Measurements from ENCODE around the gene CNPPD1.

CNPPD1 gene

DNA sequence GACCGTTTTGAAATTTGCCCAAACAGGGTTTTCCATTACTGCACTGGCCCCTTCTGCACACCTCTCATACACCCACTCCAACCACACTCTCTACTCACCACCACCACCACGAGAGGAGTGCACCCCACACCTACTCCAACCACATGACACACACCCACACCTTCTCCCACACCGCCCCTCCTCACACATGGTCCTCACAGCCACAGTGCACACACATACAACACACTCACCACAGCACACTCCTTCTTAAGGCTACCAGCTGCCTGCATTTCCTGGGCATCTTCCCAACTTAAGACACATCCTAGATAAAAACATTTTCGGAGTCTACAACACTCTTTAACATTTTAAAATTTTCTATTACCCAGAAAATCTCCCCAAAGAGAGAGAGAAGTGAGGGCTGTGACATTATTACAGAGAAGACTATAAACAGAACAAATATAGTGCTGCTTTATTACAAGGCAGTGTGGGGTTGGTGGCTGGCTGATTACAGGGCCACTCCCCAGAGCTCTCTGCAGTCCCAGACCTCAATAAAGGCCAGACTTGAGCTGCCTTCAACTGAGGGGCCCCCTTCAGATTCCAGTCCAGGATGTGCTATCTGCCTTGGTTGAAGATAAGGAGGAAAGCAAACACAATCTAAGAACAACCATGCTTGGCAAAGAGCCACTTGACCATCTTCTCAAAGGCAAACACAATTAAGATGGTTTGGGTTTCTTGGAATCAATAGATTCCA is 52.2 kb downstream of the CNPPD1 start:
- TF ChIP-seq, protein P1, sequence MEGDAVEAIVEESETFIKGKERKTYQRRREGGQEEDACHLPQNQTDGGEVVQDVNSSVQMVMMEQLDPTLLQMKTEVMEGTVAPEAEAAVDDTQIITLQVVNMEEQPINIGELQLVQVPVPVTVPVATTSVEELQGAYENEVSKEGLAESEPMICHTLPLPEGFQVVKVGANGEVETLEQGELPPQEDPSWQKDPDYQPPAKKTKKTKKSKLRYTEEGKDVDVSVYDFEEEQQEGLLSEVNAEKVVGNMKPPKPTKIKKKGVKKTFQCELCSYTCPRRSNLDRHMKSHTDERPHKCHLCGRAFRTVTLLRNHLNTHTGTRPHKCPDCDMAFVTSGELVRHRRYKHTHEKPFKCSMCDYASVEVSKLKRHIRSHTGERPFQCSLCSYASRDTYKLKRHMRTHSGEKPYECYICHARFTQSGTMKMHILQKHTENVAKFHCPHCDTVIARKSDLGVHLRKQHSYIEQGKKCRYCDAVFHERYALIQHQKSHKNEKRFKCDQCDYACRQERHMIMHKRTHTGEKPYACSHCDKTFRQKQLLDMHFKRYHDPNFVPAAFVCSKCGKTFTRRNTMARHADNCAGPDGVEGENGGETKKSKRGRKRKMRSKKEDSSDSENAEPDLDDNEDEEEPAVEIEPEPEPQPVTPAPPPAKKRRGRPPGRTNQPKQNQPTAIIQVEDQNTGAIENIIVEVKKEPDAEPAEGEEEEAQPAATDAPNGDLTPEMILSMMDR (IDR thresholded peaks at IDR 0.05; ENCODE audit: insufficient read depth, low read depth, low read length, missing control alignments) = no peak
- DNase-seq (ENCODE audit: low read depth) = no peak
- no peak overlapping the region for H3K4me3 ChIP-seq (ENCODE audit: low read length)

DNA sequence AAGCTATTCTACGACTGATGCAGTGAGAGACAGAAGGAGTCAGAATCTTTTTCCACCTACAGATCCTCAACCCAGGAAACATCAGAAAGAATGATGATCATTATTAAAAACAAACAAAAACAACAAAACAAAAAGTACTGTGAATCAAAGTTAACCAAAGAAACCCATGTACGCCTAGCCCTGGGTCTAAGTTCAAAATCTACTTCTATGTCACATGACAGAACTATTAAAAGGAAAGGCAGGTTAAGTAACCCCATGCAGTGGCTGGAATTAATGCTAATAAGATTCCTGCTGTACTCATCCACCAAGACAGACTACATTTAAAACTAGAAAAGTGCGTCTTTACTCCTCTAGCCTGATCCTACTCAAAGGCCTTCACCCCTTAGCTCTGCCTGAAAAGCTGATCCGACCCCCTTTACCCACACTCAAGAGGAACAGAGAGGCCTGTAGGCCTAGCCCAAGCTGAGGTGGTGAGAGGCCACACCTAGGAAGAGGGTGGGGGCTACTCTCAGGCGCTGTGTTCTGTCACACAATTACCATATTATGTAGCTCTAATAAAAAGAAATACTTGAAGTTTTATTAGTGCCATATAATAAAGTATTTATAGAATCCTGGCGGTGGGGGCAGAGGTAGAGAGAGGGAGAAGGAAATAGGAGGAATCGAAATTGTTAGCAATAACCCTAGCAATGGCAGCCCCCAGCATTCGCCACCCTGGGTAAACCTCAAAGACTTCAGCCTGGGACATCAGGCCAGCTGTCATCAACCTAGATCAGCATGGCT is 53.2 kb downstream of the CNPPD1 start:
- no peak for DNase-seq (ENCODE audit: low read depth)
- no peak overlapping the region for H3K4me3 ChIP-seq (ENCODE audit: low read length)
- TF ChIP-seq, protein P1 (IDR thresholded peaks at IDR 0.05; ENCODE audit: insufficient read depth, low read depth, low read length, missing control alignments) = no peak

DNA sequence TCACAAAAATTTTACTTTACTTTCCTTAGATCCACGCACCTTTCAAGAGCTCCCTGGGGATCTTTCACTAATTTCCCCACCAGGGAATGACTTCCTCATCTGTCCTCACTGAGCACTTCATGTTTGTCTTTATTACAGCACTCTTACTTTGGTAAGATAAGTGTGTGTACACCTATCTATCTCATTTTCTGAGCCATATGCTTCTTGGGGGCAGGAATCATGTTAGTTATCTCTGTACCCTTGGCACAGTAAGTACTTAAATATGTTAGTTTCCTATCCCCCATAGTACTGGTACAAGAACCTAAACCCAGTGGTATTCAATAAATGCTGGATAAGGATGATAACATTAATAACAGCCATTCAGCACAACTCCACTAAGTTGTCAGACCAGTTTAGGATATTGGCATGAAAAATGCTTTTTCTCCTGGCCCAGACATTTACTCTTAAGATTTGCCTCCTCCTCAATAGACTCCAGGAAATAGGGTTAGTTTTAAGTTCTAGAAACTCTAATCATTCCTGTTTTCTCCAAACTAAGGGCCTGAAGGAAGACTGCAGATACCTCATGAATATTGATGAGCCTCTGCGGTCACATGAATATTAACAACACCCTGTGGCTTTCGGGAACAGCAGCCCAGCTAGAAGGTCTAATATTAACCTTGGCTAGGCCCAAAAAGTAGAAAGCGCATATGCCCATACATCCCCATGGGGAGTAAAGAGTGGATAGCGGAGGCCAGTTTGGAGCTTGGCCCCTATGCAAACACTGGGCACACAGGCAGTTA is 54.3 kb downstream of the CNPPD1 start:
- DNase-seq (ENCODE audit: low read depth) = peak; percentile 25
- TF ChIP-seq, protein P1 (IDR thresholded peaks at IDR 0.05; ENCODE audit: insufficient read depth, low read depth, low read length, missing control alignments) = no peak
- no peak overlapping the region for H3K4me3 ChIP-seq (ENCODE audit: low read length)
